CD4-positive, alpha-beta T cell (primary cell): ENCODE data around the gene SNTB2. TPM values are rescaled to one million over a fixed set of nuclear protein-coding genes. Genes with fewer than 3 reads are reported as not detected.

Source experiments
- ATAC-seq: fragments of 200-7000 bp; cut with Tn5 transposase; one replicate; pipeline ENCODE4 v1.10.0; 2022; ENCODE audit warnings: mild to moderate bottlenecking; ENCODE audit not compliant: poor library complexity
- CTCF ChIA-PET: fragments of 350-600 bp; sonication (Branson Sonifier 250); formaldehyde crosslinking; loops from one replicate; lab custom pipeline; 2021; ENCODE audit warnings: antibody characterized with exemption, inconsistent platforms; lab: Charles Lee
- POLR2A ChIA-PET: fragments of 350-600 bp; sonication (Branson Sonifier 250); formaldehyde crosslinking; loops from one replicate; lab custom pipeline; 2021; ENCODE audit warnings: antibody characterized with exemption, inconsistent platforms; lab: Charles Lee
- DNase-seq, 14 experiments: peaks; one replicate each; pipeline ENCODE4 v3.0.0-alpha.2; 2013 to 2020; ENCODE audit warnings: mixed read lengths in 2 of 14
- H3K27ac ChIP-seq, 2 donors: one replicate each; pipeline versions ENCODE4 v1.5.1 to v1.7.0; 2013; ENCODE audit warnings: low read length in 2 of 2, low read depth in 1 of 2, mild to moderate bottlenecking in 1 of 2
- H3K27me3 ChIP-seq, 2 experiments: 1 replicate in 1 of 2; 2 replicates in 1 of 2; pipeline versions ENCODE4 v1.6.1 to v1.7.0; 2013; ENCODE audit warnings: low read length in 2 of 2, control low read depth in 1 of 2, mild to moderate bottlenecking in 1 of 2, moderate library complexity in 1 of 2; ENCODE audit not compliant: insufficient read depth in 2 of 2, control insufficient read depth in 1 of 2
- H3K36me3 ChIP-seq: one replicate; pipeline ENCODE4 v1.6.1; 2013; ENCODE audit warnings: low read length, control low read depth; ENCODE audit not compliant: insufficient read depth
- H3K4me1 ChIP-seq: one replicate; pipeline ENCODE4 v1.6.1; 2013; ENCODE audit warnings: low read length, control low read depth; ENCODE audit not compliant: insufficient read depth
- H3K4me3 ChIP-seq: one replicate; pipeline ENCODE4 v1.5.1; 2013; ENCODE audit warnings: mild to moderate bottlenecking, low read length, moderate library complexity
- H3K9me3 ChIP-seq, 2 experiments: 1 replicate in 1 of 2; 2 replicates in 1 of 2; pipeline versions ENCODE4 v1.6.1 to v1.7.0; 2013; ENCODE audit warnings: low read length in 2 of 2, mild to moderate bottlenecking in 2 of 2, control low read depth in 1 of 2, moderate library complexity in 1 of 2; ENCODE audit not compliant: control insufficient read depth in 1 of 2, insufficient read depth in 1 of 2
- H3K27ac Mint-ChIP-seq: one replicate; pipeline ENCODE4 v1.8.0; 2020; ENCODE audit warnings: mixed read lengths
- H3K27me3 Mint-ChIP-seq: one replicate; pipeline ENCODE4 v1.8.0; 2021; ENCODE audit warnings: mixed read lengths
- H3K36me3 Mint-ChIP-seq: one replicate; pipeline ENCODE4 v1.8.0; 2021; ENCODE audit warnings: low read depth, mixed read lengths
- H3K4me1 Mint-ChIP-seq: one replicate; pipeline ENCODE4 v1.8.0; 2021; ENCODE audit warnings: low read depth, mixed read lengths
- H3K4me3 Mint-ChIP-seq: one replicate; pipeline ENCODE4 v1.8.0; 2020; ENCODE audit warnings: mild to moderate bottlenecking, mixed read lengths
- H3K9me3 Mint-ChIP-seq: one replicate; pipeline ENCODE4 v1.8.0; 2020; ENCODE audit warnings: mixed read lengths
- CTCF ChIP-seq: fragments of 200-600 bp; IDR thresholded peaks from one replicate; pipeline ENCODE4 v1.8.0; 2022; ENCODE audit warnings: antibody characterized with exemption, mild to moderate bottlenecking
- intact Hi-C, 2 experiments: fragments of 100-400 bp; cut with DNase I in 1 of 2; cut with micrococcal nuclease in 1 of 2; formaldehyde crosslinking; loops; one replicate each; pipeline versions ENCODE4 v1.15.1 to v1.9.0; 2023 to 2025; cut with DNase I, micrococcal nuclease
- total RNA-seq, 174 experiments: library from RNA in 2 of 174; stranded (reverse) in 2 of 174; gene quantifications; one replicate each; pipeline ENCODE4 v1.2.3 and lab custom pipeline; 2021 to 2026

SNTB2 gene
- total RNA-seq, 2 experiments from 2014 or later = 10.1 to 11.4 TPM

GRCh38 chr16:69311533-69312387 is 124.8 kb downstream of the SNTB2 start:
- Histone ChIP-seq H3K4me1 (peaks cover 38% of the 10 kb centered on the region), H3K27ac (peak overlapping the region; percentile 14 to 67), H3K4me3 (peak overlapping the region; percentile 64), H3K9me3 (no peaks in the 10 kb centered on the region), H3K27me3 (no peaks in the 10 kb centered on the region), H3K36me3 (peaks cover 31% of the 10 kb centered on the region)
- POLR2A ChIA-PET = interaction anchor here (0.7 to 2.0 kb wide), 4 partner anchors 18 to 30 kb away, joined by 3 to 6 read pairs (median 3); partner anchors contain the start of genes COG8 and PDF
- CTCF ChIA-PET = interaction anchor here (0.8 to 1.4 kb wide), 3 partner anchors 25 to 28 kb away, joined by 3 to 4 read pairs (median 3); partner anchors contain the start of gene NIP7
- DNase-seq = peak in 8 of 14 experiments; percentile 21 to 66 (median 46)
- no peak for TF ChIP-seq CTCF
- H3K9me3 Mint-ChIP-seq = no peaks in the 10 kb centered on the region
- peak overlapping the region; percentile 99 for H3K4me3 Mint-ChIP-seq
- intact Hi-C loops = loop anchor here (1.0 to 5.0 kb wide), 6 partner anchors 19 to 451 kb away; partner anchors contain the start of genes COG8 (in 2 of the 2), NIP7 (in 2 of the 2), PDF (in 1 of the 2) and WWP2 (in 1 of the 2)
- ATAC-seq = peak; percentile 17
- peaks cover 34% of the 10 kb centered on the region for H3K4me1 Mint-ChIP-seq
- peak overlapping the region; percentile 92 for H3K27ac Mint-ChIP-seq
- peaks cover 36% of the 10 kb centered on the region for H3K36me3 Mint-ChIP-seq
- no peaks in the 10 kb centered on the region for H3K27me3 Mint-ChIP-seq

- CTCF ChIA-PET = no interaction called here
- Mint-ChIP-seq H3K27ac (peak overlapping the region; percentile 58), H3K4me3 (peak overlapping the region; percentile 89), H3K4me1 (peaks cover 34% of the 10 kb centered on the region), H3K27me3 (no peaks in the 10 kb centered on the region), H3K9me3 (no peaks in the 10 kb centered on the region), H3K36me3 (peaks cover 49% of the 10 kb centered on the region)
- Histone ChIP-seq H3K4me3 (no peak overlapping the region), H3K27ac (peak overlapping the region in 1 of 2 donors; percentile 7), H3K9me3 (no peaks in the 10 kb centered on the region), H3K4me1 (peaks cover 38% of the 10 kb centered on the region), H3K27me3 (no peaks in the 10 kb centered on the region), H3K36me3 (peaks cover 46% of the 10 kb centered on the region)
- intact Hi-C loops = loop anchor here in 1 of 2 experiments (1.0 to 5.0 kb wide), 2 partner anchors 12 to 114 kb away; no protein-coding TSS in a partner anchor
- TF ChIP-seq CTCF = no peak
- DNase-seq (no peak), ATAC-seq (no peak)
- POLR2A ChIA-PET = interaction anchor here (1.4 to 2.0 kb wide), 2 partner anchors 15 to 17 kb away, joined by 4 to 6 read pairs; partner anchors contain the start of gene PDF
Observed at GRCh38 chr16:69313469-69313868, 126.5 kb downstream of the SNTB2 start.

- no peak for ATAC-seq
- Histone ChIP-seq H3K9me3 (no peaks in the 10 kb centered on the region), H3K4me3 (no peak overlapping the region), H3K36me3 (peaks cover 57% of the 10 kb centered on the region), H3K27ac (no peak overlapping the region), H3K4me1 (peaks cover 38% of the 10 kb centered on the region), H3K27me3 (no peaks in the 10 kb centered on the region)
- Mint-ChIP-seq H3K36me3 (peaks cover 57% of the 10 kb centered on the region), H3K4me3 (no peak overlapping the region), H3K27ac (no peak overlapping the region), H3K27me3 (no peaks in the 10 kb centered on the region), H3K9me3 (no peaks in the 10 kb centered on the region), H3K4me1 (peaks cover 34% of the 10 kb centered on the region)
- POLR2A ChIA-PET = interaction anchor here (0.6 to 2.3 kb wide), 2 partner anchors 13 to 15 kb away, joined by 3 to 8 read pairs; partner anchors contain the start of gene PDF
- TF ChIP-seq CTCF = no peak
- no peak for DNase-seq
- CTCF ChIA-PET = no interaction called here
- intact Hi-C loops = loop anchor here in 1 of 2 experiments (5.0 kb wide), 1 partner anchor 113 kb away; no protein-coding TSS in a partner anchor
Observed at GRCh38 chr16:69314534-69314933, 127.6 kb downstream of the SNTB2 start.
